OCI-LY3 (cell line): ENCODE measurements around the gene MYBPHL.

Experiments used
- EZH2phosphoT487 ChIP-seq: fragments of 200-600 bp; shearing (Covaris generic); IDR thresholded peaks from 2 replicates; pipeline ENCODE4 v1.6.1; 2018; ENCODE audit warnings: antibody characterized with exemption, mixed run types, low read depth
- TF ChIP-seq, protein P1 (sequence below): fragments of 200-600, 300-600 bp; sonication (generic); IDR thresholded peaks from 2 replicates; pipeline ENCODE4 v1.5.1; 2014; ENCODE audit warnings: antibody characterized with exemption, low read length, low read depth

DNA sequence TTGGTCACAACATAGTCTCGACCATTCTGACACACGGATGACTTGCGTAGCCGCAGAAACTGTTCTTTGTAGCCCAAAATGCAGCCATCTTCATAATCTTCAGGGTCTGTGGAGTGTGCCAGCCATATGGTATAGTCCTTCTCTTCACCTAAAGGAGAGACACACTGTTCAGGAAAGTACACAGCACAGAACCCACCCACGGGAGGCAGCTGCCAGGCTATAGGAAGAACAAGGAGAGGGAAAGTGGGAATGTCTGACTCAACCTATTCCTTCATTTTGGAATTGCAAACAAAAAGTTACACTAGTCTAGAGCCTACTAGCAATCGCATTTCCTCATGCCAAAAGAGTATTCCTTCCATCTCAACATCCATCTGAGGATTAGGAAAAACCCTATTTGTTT, 16.2 kb upstream of the MYBPHL start:
- TF ChIP-seq, protein P1, sequence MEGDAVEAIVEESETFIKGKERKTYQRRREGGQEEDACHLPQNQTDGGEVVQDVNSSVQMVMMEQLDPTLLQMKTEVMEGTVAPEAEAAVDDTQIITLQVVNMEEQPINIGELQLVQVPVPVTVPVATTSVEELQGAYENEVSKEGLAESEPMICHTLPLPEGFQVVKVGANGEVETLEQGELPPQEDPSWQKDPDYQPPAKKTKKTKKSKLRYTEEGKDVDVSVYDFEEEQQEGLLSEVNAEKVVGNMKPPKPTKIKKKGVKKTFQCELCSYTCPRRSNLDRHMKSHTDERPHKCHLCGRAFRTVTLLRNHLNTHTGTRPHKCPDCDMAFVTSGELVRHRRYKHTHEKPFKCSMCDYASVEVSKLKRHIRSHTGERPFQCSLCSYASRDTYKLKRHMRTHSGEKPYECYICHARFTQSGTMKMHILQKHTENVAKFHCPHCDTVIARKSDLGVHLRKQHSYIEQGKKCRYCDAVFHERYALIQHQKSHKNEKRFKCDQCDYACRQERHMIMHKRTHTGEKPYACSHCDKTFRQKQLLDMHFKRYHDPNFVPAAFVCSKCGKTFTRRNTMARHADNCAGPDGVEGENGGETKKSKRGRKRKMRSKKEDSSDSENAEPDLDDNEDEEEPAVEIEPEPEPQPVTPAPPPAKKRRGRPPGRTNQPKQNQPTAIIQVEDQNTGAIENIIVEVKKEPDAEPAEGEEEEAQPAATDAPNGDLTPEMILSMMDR, result no peak
- no peak for TF ChIP-seq EZH2phosphoT487
